OCI-LY1 (cell line): ENCODE measurements around the gene ALDH1A2.

Experiments
- EZH2 ChIP-seq: fragments of 200-600 bp; sonication (generic), shearing (Covaris generic); IDR thresholded peaks from 2 replicates; pipeline ENCODE4 v1.8.0; 2017; ENCODE audit warnings: borderline replicate concordance, mixed run types, mild to moderate bottlenecking, antibody characterized with exemption, low read length, moderate library complexity, mixed read lengths
- TF ChIP-seq, protein P1 (sequence below): fragments of 200-600 bp; sonication (generic), shearing (Covaris generic); IDR thresholded peaks from 2 replicates; pipeline ENCODE4 v1.5.1; 2017; ENCODE audit warnings: mild to moderate bottlenecking, antibody characterized with exemption, low read length, moderate library complexity, mixed read lengths

DNA sequence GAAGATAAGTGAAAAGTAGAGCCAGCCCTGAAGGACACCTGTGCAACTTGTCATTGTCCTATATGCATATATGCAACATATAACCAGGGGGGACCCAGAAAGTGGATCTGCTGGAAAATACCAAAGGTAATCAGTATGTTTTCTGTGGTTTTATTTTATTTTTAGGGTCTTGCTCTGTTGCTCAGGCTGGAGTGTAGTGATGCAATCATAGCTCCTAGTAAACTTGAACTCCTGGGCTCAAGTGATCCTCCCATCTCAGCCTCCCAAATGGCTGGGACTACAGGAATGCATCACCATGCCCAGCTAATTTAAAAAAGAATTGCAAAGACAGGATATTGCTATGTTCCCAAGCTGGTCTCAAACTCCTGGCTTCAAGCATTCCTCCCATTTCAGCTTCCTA is 18.0 kb upstream of the ALDH1A2 start:
- TF ChIP-seq, protein P1, sequence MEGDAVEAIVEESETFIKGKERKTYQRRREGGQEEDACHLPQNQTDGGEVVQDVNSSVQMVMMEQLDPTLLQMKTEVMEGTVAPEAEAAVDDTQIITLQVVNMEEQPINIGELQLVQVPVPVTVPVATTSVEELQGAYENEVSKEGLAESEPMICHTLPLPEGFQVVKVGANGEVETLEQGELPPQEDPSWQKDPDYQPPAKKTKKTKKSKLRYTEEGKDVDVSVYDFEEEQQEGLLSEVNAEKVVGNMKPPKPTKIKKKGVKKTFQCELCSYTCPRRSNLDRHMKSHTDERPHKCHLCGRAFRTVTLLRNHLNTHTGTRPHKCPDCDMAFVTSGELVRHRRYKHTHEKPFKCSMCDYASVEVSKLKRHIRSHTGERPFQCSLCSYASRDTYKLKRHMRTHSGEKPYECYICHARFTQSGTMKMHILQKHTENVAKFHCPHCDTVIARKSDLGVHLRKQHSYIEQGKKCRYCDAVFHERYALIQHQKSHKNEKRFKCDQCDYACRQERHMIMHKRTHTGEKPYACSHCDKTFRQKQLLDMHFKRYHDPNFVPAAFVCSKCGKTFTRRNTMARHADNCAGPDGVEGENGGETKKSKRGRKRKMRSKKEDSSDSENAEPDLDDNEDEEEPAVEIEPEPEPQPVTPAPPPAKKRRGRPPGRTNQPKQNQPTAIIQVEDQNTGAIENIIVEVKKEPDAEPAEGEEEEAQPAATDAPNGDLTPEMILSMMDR = no peak
- TF ChIP-seq EZH2 = no peak
